NCI-H2081 treated with DMSO at 0.1 percent for 48 hours (cell line): ENCODE measurements around the gene DNAJC6.
"Not testable (repeated sequence)": the region's sequence is repeated elsewhere in the genome, so short reads cannot be mapped to it uniquely, and the experiment has no call there.

Experiments
- DNase-seq: peaks from one replicate; lab custom pipeline; 2025; lab: John Stamatoyannopoulos, UW

DNAJC6 gene

DNA sequence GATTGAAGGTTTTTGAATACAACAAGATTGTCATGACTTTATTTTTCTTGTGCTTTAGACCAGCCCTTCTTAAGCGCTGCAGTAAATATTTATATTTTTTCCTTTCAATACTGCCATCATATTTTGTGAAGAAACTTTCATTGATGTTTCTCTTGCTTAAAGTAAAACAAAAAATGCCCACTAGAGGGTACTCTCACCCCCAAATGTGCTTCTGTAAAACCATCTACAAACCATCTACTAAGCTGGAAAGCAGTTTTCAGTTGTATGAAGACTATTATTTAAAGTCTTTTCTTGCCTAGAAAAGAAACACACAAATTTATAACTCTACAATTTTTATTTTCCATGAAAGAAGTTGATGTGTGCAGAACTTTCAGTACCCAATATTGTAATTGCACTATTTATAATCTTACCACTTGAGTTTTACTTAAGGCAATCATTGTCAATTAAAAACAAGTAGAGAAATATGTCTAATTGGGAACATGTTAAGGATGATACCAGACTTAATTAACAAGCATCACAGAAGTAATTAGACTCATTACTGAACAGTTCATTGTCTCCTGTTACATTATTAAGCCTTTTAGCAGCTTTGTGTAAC is 121.9 kb downstream of the DNAJC6 start:
- DNase-seq, result peak; percentile 6

DNA sequence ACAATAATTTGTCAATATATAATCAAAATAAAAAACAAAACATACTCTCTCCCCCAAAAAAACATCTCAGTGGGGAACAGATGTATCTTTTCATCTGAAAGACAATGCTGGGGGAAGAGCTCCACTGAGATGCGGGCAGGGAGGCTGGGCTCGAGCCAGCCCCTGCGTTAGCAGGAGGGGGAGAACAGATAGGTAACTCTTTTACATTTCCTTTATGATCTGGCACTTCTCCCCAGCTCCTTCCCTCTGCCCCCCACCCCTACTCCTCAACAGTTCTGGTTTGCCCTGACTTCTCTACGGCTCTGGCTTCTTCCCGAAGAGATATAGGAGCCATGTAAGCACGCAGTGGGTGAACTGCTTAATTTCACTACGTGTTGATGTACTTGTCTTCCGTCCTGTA is 123.6 kb downstream of the DNAJC6 start:
- no peak for DNase-seq

DNA sequence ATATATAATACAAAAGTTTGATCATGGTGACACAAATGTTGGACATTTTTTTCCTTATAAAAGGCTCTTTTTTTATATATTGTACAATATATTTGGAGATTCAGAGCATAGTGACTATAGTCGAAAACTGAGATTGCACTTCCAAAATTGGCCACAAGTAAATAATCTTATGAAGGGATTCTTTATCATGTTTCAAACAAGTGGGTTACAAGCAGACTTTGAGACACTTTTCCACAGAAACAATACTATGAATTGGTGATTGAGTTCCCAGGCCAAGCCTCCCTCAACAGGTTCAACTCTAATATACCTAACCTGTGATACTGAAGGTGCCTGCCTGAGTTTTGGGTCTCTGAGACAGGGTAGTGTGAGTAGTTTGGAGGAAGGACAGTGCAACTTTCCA is 124.9 kb downstream of the DNAJC6 start:
- DNase-seq, result no peak

DNA sequence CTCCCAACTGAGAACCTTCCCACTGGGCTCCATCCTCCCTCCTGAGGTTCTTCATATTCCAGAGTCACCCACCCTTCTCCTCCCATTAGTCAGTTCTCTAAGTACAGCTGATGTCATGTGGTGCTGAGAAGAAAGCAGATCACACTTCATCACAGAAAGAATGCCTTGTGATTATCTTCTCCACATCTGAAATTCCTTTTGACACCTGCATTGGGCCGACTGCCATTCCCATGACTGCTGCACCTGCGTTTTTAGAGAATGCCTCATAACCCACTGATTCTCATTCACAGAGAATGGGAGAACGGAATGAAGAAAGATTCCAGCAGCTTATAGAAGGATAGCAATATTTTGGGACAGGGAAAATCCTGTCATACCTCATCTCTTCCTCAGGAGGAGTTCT is 125.4 kb downstream of the DNAJC6 start:
- no peak for DNase-seq

DNA sequence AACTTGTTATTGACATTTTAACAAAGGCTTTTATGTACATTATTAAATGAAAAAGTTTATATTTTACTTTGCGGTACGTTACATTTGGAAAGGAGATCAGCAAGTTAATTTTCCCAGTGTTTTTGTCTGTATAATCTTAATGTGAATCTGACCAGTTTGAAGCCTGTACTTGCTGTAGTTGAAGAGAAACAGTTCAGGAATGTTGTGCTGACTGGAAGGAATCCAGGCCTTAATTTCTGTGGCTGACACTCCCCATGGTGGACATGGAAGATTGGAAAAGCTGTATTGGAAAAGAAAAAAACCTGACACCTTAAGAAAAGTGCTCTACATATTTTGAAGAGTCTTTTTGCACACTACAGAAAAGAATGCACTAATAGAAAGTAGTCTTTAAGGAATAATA is 126.6 kb downstream of the DNAJC6 start:
- DNase-seq, result no peak

DNA sequence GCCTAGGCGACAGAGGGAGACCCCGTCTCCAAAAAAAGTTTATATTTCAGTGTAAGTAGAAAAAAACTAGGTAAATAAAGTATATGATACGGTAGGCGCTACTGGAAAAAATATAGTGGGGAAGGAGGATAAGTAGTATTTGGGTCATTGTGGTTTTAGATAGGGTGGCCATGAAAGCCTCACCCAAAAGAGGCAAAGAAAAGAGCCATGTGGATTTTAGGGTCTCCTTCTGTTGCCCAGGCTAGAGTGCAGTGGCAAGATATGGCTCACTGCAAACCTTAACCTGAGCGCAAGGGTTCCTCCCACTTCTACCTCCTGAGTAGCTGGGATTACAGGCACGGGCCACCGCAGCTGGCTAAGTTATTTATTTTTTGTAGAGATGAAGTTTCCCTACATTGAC is 128.3 kb downstream of the DNAJC6 start:
- DNase-seq, result no peak

DNA sequence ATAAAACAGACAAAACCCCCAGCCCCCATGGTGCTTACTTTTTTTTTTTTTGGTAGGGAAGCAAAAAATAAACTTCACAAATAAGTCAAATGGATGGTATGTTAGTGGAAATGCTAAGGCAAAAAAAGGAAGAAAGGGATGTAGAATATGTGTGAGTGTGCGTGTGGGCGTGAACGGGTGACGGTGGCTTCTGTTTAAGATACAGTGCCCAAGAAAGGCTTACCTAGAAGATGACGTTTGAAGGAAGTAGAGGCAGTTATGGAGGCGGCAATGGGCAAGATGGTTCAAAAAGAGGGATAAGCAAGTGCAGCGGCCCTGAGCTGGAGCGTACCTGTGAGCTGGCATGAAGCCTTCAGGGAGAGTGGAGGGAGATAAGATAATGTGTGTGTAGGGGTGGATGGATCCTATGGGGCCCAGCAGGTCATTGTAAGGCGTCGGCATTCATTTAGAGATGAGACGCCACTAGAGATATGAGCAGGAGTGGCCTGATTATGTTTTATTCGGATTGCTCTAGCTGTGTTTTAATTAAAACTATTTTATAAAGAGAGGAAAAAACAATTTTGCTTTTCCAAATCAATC is 131.1 kb downstream of the DNAJC6 start:
- DNase-seq, result no peak

DNA sequence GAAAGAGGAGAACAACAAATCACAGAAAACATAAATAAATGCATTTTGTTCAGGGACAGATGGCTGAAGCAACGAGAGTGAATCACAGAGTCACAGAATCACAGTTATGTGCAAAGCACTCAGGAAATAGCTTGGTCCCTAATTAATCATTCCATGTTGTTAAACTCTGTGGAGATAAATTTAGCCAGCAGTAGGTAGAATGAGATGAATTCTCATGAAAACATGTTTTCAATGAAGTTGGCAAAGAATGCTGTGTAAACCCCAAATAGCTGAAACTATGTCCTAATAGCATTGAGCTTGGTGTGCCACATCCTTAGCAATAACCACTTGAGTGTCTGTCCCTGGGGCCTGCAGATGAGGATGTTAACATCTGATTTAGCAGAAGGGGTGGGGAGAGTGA is 131.6 kb downstream of the DNAJC6 start:
- no peak for DNase-seq

DNA sequence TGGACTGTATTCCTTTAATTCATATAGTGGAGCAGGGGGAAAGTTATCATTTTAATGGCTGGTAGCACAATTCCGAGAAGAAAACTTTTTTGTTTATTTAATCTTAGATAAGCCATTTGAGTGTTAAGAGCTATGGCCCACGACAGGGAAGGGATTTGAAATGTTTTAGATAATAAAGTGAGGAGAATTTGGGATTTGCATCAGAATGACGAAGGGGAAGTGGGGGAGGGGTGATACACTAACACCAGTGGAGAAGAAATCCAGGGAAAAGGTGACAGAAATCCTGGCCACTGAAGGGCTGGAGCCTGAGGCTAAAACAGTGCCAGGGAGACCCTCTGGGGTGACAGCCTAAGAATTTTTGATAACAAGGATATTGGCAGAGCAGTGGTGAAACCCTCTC is 132.1 kb downstream of the DNAJC6 start:
- DNase-seq, result no peak

DNA sequence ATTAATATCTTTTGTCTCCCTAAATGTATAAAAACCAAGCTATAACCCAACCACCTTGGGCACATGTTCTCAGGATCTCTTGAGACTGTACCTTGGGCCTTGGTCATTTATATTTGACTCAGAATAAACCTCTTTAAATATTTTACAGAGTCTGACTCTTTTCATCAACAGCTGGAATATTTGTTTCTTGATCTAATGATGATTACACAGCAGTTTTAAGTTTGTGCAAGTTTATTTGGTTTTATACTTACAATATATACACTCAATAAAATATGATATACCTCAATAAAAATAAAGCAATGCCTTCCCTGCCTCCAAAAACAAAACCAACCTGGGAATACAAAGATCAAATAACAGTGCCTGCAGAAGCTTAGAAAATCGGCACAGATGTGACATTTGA is 133.1 kb downstream of the DNAJC6 start:
- DNase-seq, result no peak

DNA sequence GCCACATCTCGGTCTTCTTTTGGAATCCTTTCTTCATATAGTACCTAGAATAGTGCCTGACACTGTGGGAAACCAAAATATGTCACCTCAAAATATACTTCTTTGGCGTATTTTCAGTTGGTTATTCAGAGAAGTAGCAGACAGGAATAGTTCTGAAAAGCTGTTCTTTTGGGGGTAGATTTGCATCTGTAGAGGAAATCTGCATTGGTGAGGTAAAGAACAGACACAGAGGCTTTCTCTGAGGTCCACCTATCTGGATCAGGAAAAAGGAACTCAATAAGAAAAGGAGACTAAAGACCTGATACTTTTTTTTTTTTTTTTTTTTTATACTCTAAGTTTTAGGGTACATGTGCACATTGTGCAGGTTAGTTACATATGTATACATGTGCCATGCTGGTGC is 134.3 kb downstream of the DNAJC6 start:
- no peak for DNase-seq

DNA sequence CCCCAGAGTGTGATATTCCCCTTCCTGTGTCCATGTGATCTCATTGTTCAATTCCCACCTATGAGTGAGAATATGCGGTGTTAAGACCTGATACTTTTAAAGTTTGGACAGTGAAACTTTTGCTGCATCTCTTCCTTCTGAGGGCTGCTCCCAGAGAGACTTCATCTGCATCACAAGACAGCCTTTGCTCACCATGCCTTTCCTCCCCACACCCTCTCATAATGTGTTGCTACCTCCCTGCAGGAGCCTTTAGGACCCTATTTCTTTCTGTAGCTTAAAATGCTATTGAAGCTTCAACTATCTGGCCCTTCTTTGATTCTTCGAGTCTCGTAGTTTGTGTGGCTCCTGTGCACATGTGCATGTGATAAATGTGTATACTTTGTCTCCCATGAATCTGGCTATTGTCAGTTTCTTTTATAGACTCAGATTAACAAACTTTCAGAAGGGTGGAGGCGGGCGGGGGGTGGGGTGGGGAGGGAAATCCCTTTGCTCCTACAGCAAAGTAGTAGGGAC is 134.8 kb downstream of the DNAJC6 start:
- no peak for DNase-seq

DNA sequence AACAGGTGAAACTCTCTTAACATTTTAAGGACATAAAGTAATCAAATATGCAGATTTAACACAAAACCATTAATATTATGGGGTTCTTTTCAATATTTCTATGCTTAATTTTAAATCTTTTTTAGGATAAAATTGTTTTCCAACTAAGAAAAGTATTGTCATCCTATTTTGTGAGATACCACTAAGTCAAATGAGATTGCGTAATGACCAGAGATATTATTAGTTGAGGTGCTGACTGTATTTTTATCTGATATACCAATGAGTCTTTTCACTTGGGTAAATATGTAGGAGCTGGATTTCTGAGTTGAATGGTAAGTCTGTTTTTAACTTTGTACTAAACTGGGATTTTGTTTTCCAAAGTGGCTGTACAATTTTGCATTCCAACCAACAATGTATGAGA is 136.5 kb downstream of the DNAJC6 start:
- no peak for DNase-seq

DNA sequence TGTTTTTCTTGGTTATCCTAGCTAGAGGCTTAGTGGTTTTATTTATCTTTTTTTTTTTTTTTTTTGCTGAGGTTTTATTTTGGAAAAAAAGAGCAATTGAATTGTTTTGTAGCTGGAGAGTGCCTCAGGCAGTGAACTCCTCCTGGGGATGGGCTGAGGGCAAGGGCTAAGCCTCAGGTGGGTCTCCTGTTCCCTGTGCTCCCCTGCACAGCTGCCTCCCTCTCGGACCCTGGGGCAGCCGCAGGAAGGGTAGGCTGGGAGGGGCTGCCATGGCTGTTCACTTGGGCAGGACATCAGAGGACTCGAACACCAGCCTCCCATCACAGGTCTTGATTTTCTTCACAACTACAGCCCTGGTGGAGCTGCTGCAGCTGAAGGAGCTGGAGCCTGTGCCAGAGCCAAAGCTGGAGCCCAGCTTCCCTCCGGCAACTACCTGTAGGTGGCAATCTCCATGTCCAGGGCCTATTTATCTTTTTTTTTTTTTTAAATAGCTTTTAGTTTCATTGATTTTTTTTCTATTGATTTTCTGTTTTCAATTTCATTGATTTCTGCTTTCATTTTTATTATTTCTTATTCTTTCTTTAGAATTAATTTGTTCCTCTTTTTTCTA is 140.0 kb downstream of the DNAJC6 start:
- DNase-seq, result no peak

DNA sequence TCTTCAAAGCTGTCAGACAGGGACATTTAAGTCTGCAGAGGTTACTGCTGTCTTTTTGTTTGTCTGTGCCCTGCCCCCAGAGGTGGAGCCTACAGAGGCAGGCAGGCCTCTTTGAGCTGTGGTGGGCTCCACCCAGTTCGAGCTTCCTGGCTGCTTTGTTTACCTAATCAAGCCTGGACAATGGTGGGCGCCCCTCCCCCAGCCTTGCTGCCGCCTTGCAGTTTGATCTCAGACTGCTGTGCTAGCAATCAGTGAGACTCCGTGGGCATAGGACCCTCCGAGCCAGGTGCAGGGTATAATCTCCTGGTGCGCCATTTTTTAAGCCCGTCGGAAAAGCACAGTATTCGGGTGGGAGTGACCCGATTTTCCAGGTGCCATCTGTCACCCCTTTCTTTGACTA is 146.3 kb downstream of the DNAJC6 start:
- not testable (repeated sequence) for DNase-seq

DNA sequence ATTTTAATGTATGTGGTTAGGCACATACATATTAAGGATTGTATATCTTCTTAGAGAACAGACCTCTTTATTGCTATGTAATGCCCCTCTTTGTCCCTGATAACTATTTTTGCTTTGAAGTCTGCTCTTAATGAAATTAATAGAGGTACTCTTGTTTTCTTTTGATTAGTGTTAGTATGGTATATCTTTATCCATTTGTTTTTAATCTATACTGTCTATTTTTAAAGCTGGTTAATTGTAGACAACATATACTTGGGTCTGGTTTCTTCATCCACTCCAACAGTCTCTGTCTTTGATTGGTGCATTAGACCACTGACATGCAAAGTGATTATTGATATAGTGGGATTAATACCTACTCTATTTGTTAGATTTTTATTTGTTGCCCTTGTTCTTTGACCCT is 147.1 kb downstream of the DNAJC6 start:
- no peak for DNase-seq

DNA sequence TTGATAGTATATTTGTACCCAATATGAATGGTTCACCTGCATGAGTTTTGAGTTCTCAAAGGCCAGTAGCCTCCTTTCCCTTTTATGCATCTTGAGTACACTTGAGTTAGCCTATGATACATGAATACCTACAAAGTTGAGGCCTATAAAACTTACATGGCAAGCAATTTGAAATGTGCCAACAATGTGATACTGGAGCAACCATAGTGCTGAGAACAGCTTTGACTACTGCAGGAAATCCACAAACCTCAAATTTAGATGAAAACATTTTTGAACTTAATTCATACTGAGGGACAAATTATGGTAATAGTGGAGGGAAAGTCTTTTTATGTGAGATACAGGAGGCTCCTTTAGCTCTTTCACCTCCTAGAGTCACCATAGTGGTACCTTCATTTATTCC is 148.5 kb downstream of the DNAJC6 start:
- DNase-seq, result no peak

DNA sequence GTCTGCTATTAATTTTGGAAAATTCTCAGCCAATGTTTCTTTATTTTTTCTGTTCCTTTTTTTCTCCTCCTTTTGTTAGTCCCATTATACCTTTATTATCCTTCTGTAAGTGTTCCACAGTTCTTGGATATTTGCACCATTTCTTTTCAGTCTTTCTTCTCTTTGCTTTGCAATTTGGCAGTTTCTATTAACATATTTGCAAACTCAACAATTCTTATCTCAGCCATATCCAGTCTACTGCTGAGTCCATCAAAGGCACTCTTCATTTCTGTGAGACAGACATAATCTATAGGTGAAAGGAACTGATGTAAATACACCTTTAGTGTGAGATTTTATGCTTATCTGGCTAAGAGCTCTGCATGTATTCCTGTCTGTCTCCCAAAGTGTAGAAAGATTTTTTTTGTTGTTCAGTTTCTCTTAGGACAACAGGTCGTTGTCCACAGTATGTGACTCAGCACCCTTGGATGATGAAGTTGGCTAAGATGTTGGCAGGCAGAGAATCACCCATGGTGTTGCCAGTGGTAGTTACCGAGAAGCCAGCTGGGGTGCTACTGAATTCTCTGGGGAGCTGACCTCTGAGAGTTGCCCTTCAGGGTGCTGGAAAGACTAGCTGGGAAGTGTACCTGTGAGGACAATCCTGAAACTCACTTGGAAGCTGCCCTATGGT is 149.5 kb downstream of the DNAJC6 start:
- no peak for DNase-seq

DNA sequence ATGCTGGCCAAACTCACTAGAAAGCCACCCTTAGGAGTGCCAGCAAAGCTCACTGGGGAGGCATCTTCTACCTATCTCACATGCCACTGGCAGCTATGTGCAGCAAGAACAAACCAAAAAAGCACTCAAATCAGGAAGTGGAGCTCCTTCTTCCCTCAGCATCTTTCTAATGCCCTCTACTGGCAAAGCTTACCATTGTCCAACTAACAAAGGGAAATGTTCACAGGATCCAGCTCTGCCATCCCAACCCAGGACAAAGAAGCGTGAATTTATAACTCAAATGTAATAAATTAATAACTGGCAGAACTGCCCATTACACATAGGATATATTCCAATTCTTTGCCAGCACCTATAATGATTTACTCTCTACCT is 150.0 kb downstream of the DNAJC6 start:
- no peak for DNase-seq
